A172 (cell line): Measurements from ENCODE around the gene HSF4. TPM values are rescaled to one million over a fixed set of nuclear protein-coding genes. Genes with fewer than 3 reads are reported as not detected.
"Not testable (repeated sequence)": the region's sequence is repeated elsewhere in the genome, so short reads cannot be mapped to it uniquely, and the experiment has no call there.

Experiments
- DNase-seq: peaks from one replicate; pipeline ENCODE4 v3.0.0-alpha.2; 2015; ENCODE audit warnings: low spot score
- total RNA-seq: library from RNA; depleted of rRNA; stranded (reverse); fragments of >200 nt; shearing (Covaris generic); gene quantifications from 2 replicates; pipeline ENCODE4 v1.2.3, GENCODE V29; 2014; rRNA removed

The HSF4 gene
- total RNA-seq: 5.8 and 10.9 TPM in 2 replicates

- DNase-seq: no peak
These were observed at the start of gene HSF4 for GRCh38 chr16:67164599-67165061. HSF4 (plus strand) TSS chr16:67164745; CDS start chr16:67164812, 67 bp downstream.

GRCh38 chr16:67114793-67115192, 49.8 kb upstream of the HSF4 start:
- no peak for DNase-seq

- peak; percentile 95 for DNase-seq
These were observed 48.9 kb upstream of the HSF4 start for GRCh38 chr16:67115639-67116038.

- no peak for DNase-seq
These were observed 47.9 kb upstream of the HSF4 start for GRCh38 chr16:67116388-67117311.

- DNase-seq: no peak
These were observed 46.8 kb upstream of the HSF4 start for GRCh38 chr16:67117716-67118115.

- no peak for DNase-seq
These were observed 44.5 kb upstream of the HSF4 start for GRCh38 chr16:67120025-67120424.

- not testable (repeated sequence) for DNase-seq
These were observed 41.7 kb upstream of the HSF4 start for GRCh38 chr16:67122799-67123198.

- no peak for DNase-seq
These were observed 36.1 kb upstream of the HSF4 start for GRCh38 chr16:67128417-67128816.

GRCh38 chr16:67128887-67129286, 35.7 kb upstream of the HSF4 start:
- DNase-seq: no peak

GRCh38 chr16:67129422-67129821, 35.1 kb upstream of the HSF4 start:
- DNase-seq: no peak

GRCh38 chr16:67137605-67138004, 26.9 kb upstream of the HSF4 start:
- peak; percentile 63 for DNase-seq

- no peak for DNase-seq
These were observed 23.2 kb upstream of the HSF4 start for GRCh38 chr16:67141391-67141790.

GRCh38 chr16:67142342-67142741, 22.2 kb upstream of the HSF4 start:
- DNase-seq: no peak

- DNase-seq: no peak
These were observed 19.6 kb upstream of the HSF4 start for GRCh38 chr16:67144943-67145342.

GRCh38 chr16:67145746-67146145, 18.8 kb upstream of the HSF4 start:
- DNase-seq: no peak

GRCh38 chr16:67146523-67147357, 17.8 kb upstream of the HSF4 start:
- no peak for DNase-seq

- no peak for DNase-seq
These were observed 17.0 kb upstream of the HSF4 start for GRCh38 chr16:67147437-67148140.

- DNase-seq: no peak
These were observed 16.3 kb upstream of the HSF4 start for GRCh38 chr16:67148221-67148620.

GRCh38 chr16:67148656-67149275, 15.8 kb upstream of the HSF4 start:
- DNase-seq: no peak

- DNase-seq: no peak
These were observed 15.1 kb upstream of the HSF4 start for GRCh38 chr16:67149276-67150046.
